ENCODE results near the gene MCU. TPM values are rescaled to one million over a fixed set of nuclear protein-coding genes. Genes with fewer than 3 reads are reported as not detected.

The MCU gene
- total RNA-seq, 1 donor from 2014 or later, result 63.8 TPM

GRCh38 chr10:72720814-72721660 lies 29.1 kb downstream of the MCU start:
- H3K36me3 Mint-ChIP-seq (ENCODE audit: insufficient read depth), result peaks cover 16% of the 10 kb centered on the region
- peak overlapping the region; percentile 6 for H3K27ac Mint-ChIP-seq
- DNase-seq (ENCODE audit: low spot score, unreplicated experiment), result no peak
- H3K27me3 Mint-ChIP-seq, result no peaks in the 10 kb centered on the region
- H3K4me1 Mint-ChIP-seq (ENCODE audit: low read depth), result peaks cover 13% of the 10 kb centered on the region
- no peak for TF ChIP-seq CTCF (IDR thresholded peaks at IDR 0.05; ENCODE audit: unreplicated experiment)
- no peaks in the 10 kb centered on the region for H3K9me3 Mint-ChIP-seq (ENCODE audit: low read depth)
- H3K4me3 Mint-ChIP-seq (ENCODE audit: low read depth), result no peak overlapping the region

- Mint-ChIP-seq H3K36me3 (ENCODE audit: insufficient read depth) (peaks cover 13% of the 10 kb centered on the region), H3K27ac (no peak overlapping the region), H3K9me3 (ENCODE audit: low read depth) (no peaks in the 10 kb centered on the region), H3K27me3 (no peaks in the 10 kb centered on the region), H3K4me3 (ENCODE audit: low read depth) (no peak overlapping the region), H3K4me1 (ENCODE audit: low read depth) (peaks cover 10% of the 10 kb centered on the region)
- no peak for DNase-seq (ENCODE audit: low spot score, unreplicated experiment)
- TF ChIP-seq CTCF (IDR thresholded peaks at IDR 0.05; ENCODE audit: unreplicated experiment), result no peak
Observed at GRCh38 chr10:72727130-72727529, 35.2 kb downstream of the MCU start.

- no peaks in the 10 kb centered on the region for H3K27me3 Mint-ChIP-seq
- peaks cover 15% of the 10 kb centered on the region for H3K4me1 Mint-ChIP-seq (ENCODE audit: low read depth)
- H3K36me3 Mint-ChIP-seq (ENCODE audit: insufficient read depth), result peaks cover 12% of the 10 kb centered on the region
- peak overlapping the region; percentile 34 for H3K27ac Mint-ChIP-seq
- no peak for DNase-seq (ENCODE audit: low spot score, unreplicated experiment)
- no peaks in the 10 kb centered on the region for H3K9me3 Mint-ChIP-seq (ENCODE audit: low read depth)
- no peak overlapping the region for H3K4me3 Mint-ChIP-seq (ENCODE audit: low read depth)
- TF ChIP-seq CTCF (IDR thresholded peaks at IDR 0.05; ENCODE audit: unreplicated experiment), result no peak
Observed at GRCh38 chr10:72728462-72728861, 36.5 kb downstream of the MCU start.

GRCh38 chr10:72729528-72729927 lies 37.6 kb downstream of the MCU start:
- no peaks in the 10 kb centered on the region for H3K9me3 Mint-ChIP-seq (ENCODE audit: low read depth)
- H3K4me3 Mint-ChIP-seq (ENCODE audit: low read depth), result no peak overlapping the region

GRCh38 chr10:72730479-72730878 lies 38.5 kb downstream of the MCU start:
- H3K4me3 Mint-ChIP-seq (ENCODE audit: low read depth), result no peak overlapping the region
- no peak for DNase-seq (ENCODE audit: low spot score, unreplicated experiment)
- TF ChIP-seq CTCF (IDR thresholded peaks at IDR 0.05; ENCODE audit: unreplicated experiment), result no peak
- no peak overlapping the region for H3K27ac Mint-ChIP-seq
- H3K27me3 Mint-ChIP-seq, result no peaks in the 10 kb centered on the region
- H3K4me1 Mint-ChIP-seq (ENCODE audit: low read depth), result peaks cover 19% of the 10 kb centered on the region
- peaks cover 4% of the 10 kb centered on the region for H3K36me3 Mint-ChIP-seq (ENCODE audit: insufficient read depth)
- no peaks in the 10 kb centered on the region for H3K9me3 Mint-ChIP-seq (ENCODE audit: low read depth)

More at GRCh38 chr10:72729528-72729927, 37.6 kb downstream of the MCU start:
- peaks cover 5% of the 10 kb centered on the region for H3K36me3 Mint-ChIP-seq (ENCODE audit: insufficient read depth)
- TF ChIP-seq CTCF (IDR thresholded peaks at IDR 0.05; ENCODE audit: unreplicated experiment), result no peak
- no peaks in the 10 kb centered on the region for H3K27me3 Mint-ChIP-seq
- peaks cover 15% of the 10 kb centered on the region for H3K4me1 Mint-ChIP-seq (ENCODE audit: low read depth)
- no peak for DNase-seq (ENCODE audit: low spot score, unreplicated experiment)
- peak overlapping the region; percentile 71 for H3K27ac Mint-ChIP-seq
